G401 (cell line): ENCODE data around the gene UVRAG. TPM values are rescaled to one million over a fixed set of nuclear protein-coding genes. Genes with fewer than 3 reads are reported as not detected.

Source experiments
- DNase-seq: peaks from one replicate; pipeline ENCODE4 v3.0.0-alpha.2; 2015; ENCODE audit warnings: low spot score
- in situ Hi-C: cut with HindIII; loops from 2 replicates; pipeline ENCODE4 v1.10.0; 2016; ENCODE audit warnings: low sequenced_read_pairs, mixed read lengths
- total RNA-seq: library from RNA; depleted of rRNA; stranded (reverse); fragments of >200 nt; shearing (Covaris generic); gene quantifications from 2 replicates; pipeline ENCODE4 v1.2.3, GENCODE V29; 2014

UVRAG gene
- total RNA-seq, 1 experiment from 2014 or later = 12.3 TPM

- in situ Hi-C loops = no loop called here
- peak; percentile 38 for DNase-seq
These were observed 346.4 kb downstream of the UVRAG start for GRCh38 chr11:76161261-76161961.

- in situ Hi-C loops = no loop called here
- DNase-seq = no peak
These were observed 347.6 kb downstream of the UVRAG start for GRCh38 chr11:76162336-76163288.

GRCh38 chr11:76163289-76163880, 348.4 kb downstream of the UVRAG start:
- in situ Hi-C loops = no loop called here
- no peak for DNase-seq

- in situ Hi-C loops = no loop called here
- DNase-seq = no peak
These were observed 349.1 kb downstream of the UVRAG start for GRCh38 chr11:76164081-76164480.

- in situ Hi-C loops = no loop called here
- DNase-seq = no peak
These were observed 350.1 kb downstream of the UVRAG start for GRCh38 chr11:76164861-76165751.

GRCh38 chr11:76166314-76166713, 351.3 kb downstream of the UVRAG start:
- in situ Hi-C loops = no loop called here
- DNase-seq = no peak

GRCh38 chr11:76167590-76167989, 352.6 kb downstream of the UVRAG start:
- in situ Hi-C loops = no loop called here
- DNase-seq = no peak

GRCh38 chr11:76169473-76169896, 354.5 kb downstream of the UVRAG start:
- in situ Hi-C loops = no loop called here
- DNase-seq = no peak

GRCh38 chr11:76170468-76170867, 355.5 kb downstream of the UVRAG start:
- in situ Hi-C loops = no loop called here
- DNase-seq = no peak

- in situ Hi-C loops = no loop called here
- no peak for DNase-seq
These were observed 357.6 kb downstream of the UVRAG start for GRCh38 chr11:76172583-76172982.

GRCh38 chr11:76173663-76174062, 358.7 kb downstream of the UVRAG start:
- in situ Hi-C loops = no loop called here

GRCh38 chr11:76174330-76174729, 359.3 kb downstream of the UVRAG start:
- in situ Hi-C loops = no loop called here

More at GRCh38 chr11:76173663-76174062, 358.7 kb downstream of the UVRAG start:
- DNase-seq = no peak

GRCh38 chr11:76175783-76176182, 360.8 kb downstream of the UVRAG start:
- in situ Hi-C loops = no loop called here
- DNase-seq = no peak

More at GRCh38 chr11:76174330-76174729, 359.3 kb downstream of the UVRAG start:
- no peak for DNase-seq

GRCh38 chr11:76176463-76176862, 361.5 kb downstream of the UVRAG start:
- in situ Hi-C loops = no loop called here

GRCh38 chr11:76177250-76177686, 362.3 kb downstream of the UVRAG start:
- in situ Hi-C loops = no loop called here
- no peak for DNase-seq

More at GRCh38 chr11:76176463-76176862, 361.5 kb downstream of the UVRAG start:
- no peak for DNase-seq

- in situ Hi-C loops = no loop called here
These were observed 364.1 kb downstream of the UVRAG start for GRCh38 chr11:76179147-76179546.

GRCh38 chr11:76181371-76181770, 366.4 kb downstream of the UVRAG start:
- no peak for DNase-seq
- in situ Hi-C loops = no loop called here

More at GRCh38 chr11:76179147-76179546, 364.1 kb downstream of the UVRAG start:
- DNase-seq = no peak

GRCh38 chr11:76184551-76184993, 369.6 kb downstream of the UVRAG start:
- no peak for DNase-seq
- in situ Hi-C loops = no loop called here

- in situ Hi-C loops = no loop called here
- no peak for DNase-seq
These were observed 370.5 kb downstream of the UVRAG start for GRCh38 chr11:76185511-76185910.
